ENCODE data around the gene PRR4.

Gene PRR4

GRCh38 chr12:10867381-10867780, 18.1 kb upstream of the PRR4 start:
- in situ Hi-C loops (cut with HindIII; ENCODE audit: low sequenced_read_pairs) = no loop called here
- H3K4me3 ChIP-seq (ENCODE audit: low read depth, low read length) = no peak overlapping the region
- TF ChIP-seq CTCF (IDR thresholded peaks at IDR 0.05; ENCODE audit: low read depth, low read length, missing control alignments) = no peak
- DNase-seq (ENCODE audit: low read depth) = no peak

GRCh38 chr12:10863512-10864218, 14.4 kb upstream of the PRR4 start:
- in situ Hi-C loops (cut with HindIII; ENCODE audit: low sequenced_read_pairs) = no loop called here
- TF ChIP-seq CTCF (IDR thresholded peaks at IDR 0.05; ENCODE audit: low read depth, low read length, missing control alignments) = no peak
- DNase-seq (ENCODE audit: low read depth) = no peak
- H3K4me3 ChIP-seq (ENCODE audit: low read depth, low read length) = no peak overlapping the region

GRCh38 chr12:10861366-10861765, 12.1 kb upstream of the PRR4 start:
- DNase-seq (ENCODE audit: low read depth) = no peak
- in situ Hi-C loops (cut with HindIII; ENCODE audit: low sequenced_read_pairs) = no loop called here
- no peak overlapping the region for H3K4me3 ChIP-seq (ENCODE audit: low read depth, low read length)
- TF ChIP-seq CTCF (IDR thresholded peaks at IDR 0.05; ENCODE audit: low read depth, low read length, missing control alignments) = no peak

GRCh38 chr12:10855807-10856206, 6.5 kb upstream of the PRR4 start:
- in situ Hi-C loops (cut with HindIII; ENCODE audit: low sequenced_read_pairs) = no loop called here
- DNase-seq (ENCODE audit: low read depth) = no peak
- H3K4me3 ChIP-seq (ENCODE audit: low read depth, low read length) = no peak overlapping the region
- no peak for TF ChIP-seq CTCF (IDR thresholded peaks at IDR 0.05; ENCODE audit: low read depth, low read length, missing control alignments)

DNA sequence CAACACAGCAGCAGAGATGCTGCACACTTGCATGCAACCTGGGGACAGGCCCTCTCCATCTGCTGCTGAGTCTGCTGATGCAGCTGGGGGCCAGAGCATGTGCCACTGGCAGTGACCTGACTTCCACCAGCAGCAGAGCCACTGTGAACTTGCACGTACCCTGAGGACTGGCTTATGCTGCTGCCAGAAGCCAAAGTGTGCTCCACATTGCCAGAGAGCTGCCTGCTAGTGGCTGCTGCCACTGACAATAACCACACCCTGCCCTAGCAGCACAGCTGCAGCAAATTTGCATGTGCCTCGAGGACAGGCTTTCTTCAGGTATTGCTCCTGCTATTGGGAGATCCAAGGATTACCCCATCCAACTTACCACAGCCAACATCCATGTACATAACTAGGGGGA, 4.5 kb upstream of the PRR4 start:
- DNase-seq (ENCODE audit: low read depth) = no peak
- TF ChIP-seq CTCF (IDR thresholded peaks at IDR 0.05; ENCODE audit: low read depth, low read length, missing control alignments) = no peak
- no peak overlapping the region for H3K4me3 ChIP-seq (ENCODE audit: low read depth, low read length)
- in situ Hi-C loops (cut with HindIII; ENCODE audit: low sequenced_read_pairs) = no loop called here

DNA sequence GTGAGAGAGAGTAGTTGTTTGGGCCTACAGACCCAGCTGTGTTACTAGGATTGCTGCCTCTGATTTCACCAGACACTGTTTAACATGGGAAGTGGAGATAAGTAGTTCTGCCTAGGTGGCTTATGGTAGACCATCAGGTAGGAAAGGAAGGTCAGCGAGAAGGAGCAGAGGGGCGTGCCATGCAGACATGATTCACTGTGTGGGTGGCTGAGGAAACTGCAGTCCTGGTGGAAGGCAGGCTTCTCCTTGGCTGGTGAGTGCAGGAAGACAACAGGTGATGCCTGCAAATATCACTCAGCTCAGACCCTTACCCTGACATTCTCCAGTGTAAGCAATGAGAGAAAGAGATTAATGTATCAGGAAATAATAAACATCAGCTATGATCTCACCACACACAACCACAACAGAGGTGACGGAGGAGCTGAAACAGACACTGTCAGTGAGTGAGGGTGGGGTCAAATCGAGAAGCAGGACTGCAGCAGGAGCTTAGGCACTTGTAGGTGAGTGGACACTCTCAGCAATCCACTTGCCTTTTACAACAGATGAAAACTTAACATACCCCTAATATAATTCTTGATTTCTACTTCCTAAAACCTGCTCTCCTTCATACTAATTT, 2.1 kb upstream of the PRR4 start:
- no peak for DNase-seq (ENCODE audit: low read depth)
- no peak overlapping the region for H3K4me3 ChIP-seq (ENCODE audit: low read depth, low read length)
- no peak for TF ChIP-seq CTCF (IDR thresholded peaks at IDR 0.05; ENCODE audit: low read depth, low read length, missing control alignments)
- in situ Hi-C loops (cut with HindIII; ENCODE audit: low sequenced_read_pairs) = no loop called here
